CD4-positive, CD25-positive, alpha-beta regulatory T cell (primary cell): ENCODE data around the gene HAP1. TPM values are rescaled to one million over a fixed set of nuclear protein-coding genes. Genes with fewer than 3 reads are reported as not detected.

Source experiments
- ATAC-seq, 2 donors: fragments of 150-1000 bp; cut with Tn5 transposase; one replicate each; pipeline ENCODE4 v1.10.0; 2021; ENCODE audit warnings: low read depth in 2 of 2, moderate number of reproducible peaks in 2 of 2, moderate library complexity in 1 of 2
- DNase-seq, 3 donors: peaks; one replicate each; pipeline versions ENCODE4 v3.0.0 to v3.0.0-alpha.2; 2012 to 2022; ENCODE audit warnings: mixed read lengths in 1 of 3
- H3K27ac ChIP-seq: one replicate; pipeline ENCODE4 v1.7.0; 2013; ENCODE audit warnings: mild to moderate bottlenecking, low read length; ENCODE audit not compliant: insufficient read depth, poor library complexity, severe bottlenecking
- H3K27me3 ChIP-seq: one replicate; pipeline ENCODE4 v1.7.0; 2013; ENCODE audit warnings: low read length; ENCODE audit not compliant: control insufficient read depth, insufficient read depth
- H3K36me3 ChIP-seq: one replicate; pipeline ENCODE4 v1.7.0; 2013; ENCODE audit warnings: mild to moderate bottlenecking, low read length, moderate library complexity; ENCODE audit not compliant: control insufficient read depth, insufficient read depth
- H3K4me1 ChIP-seq: 2 replicates; pipeline ENCODE4 v1.7.0; 2013; ENCODE audit warnings: mild to moderate bottlenecking, low read length; ENCODE audit not compliant: insufficient read depth, control insufficient read depth, poor library complexity, severe bottlenecking
- H3K4me3 ChIP-seq: one replicate; pipeline ENCODE4 v1.7.0; 2013; ENCODE audit warnings: low read depth, mild to moderate bottlenecking, low read length, moderate library complexity
- H3K9me3 ChIP-seq, 2 experiments: 1 replicate in 1 of 2; 2 replicates in 1 of 2; pipeline ENCODE4 v1.7.0; 2013; ENCODE audit warnings: low read length in 2 of 2, mild to moderate bottlenecking in 1 of 2, moderate library complexity in 1 of 2; ENCODE audit not compliant: control insufficient read depth in 2 of 2
- H3K27ac Mint-ChIP-seq, 3 donors: one replicate each; pipeline ENCODE4 v1.8.0; 2020 to 2022; ENCODE audit warnings: mild to moderate bottlenecking in 3 of 3, mixed read lengths in 3 of 3, moderate library complexity in 2 of 3
- H3K27me3 Mint-ChIP-seq: one replicate; pipeline ENCODE4 v1.8.0; 2022; ENCODE audit warnings: mild to moderate bottlenecking, mixed read lengths
- H3K36me3 Mint-ChIP-seq: one replicate; pipeline ENCODE4 v1.8.0; 2020; ENCODE audit warnings: mixed read lengths
- H3K4me1 Mint-ChIP-seq, 4 donors: one replicate each; pipeline ENCODE4 v1.8.0; 2020 to 2022; ENCODE audit warnings: mixed read lengths in 4 of 4, mild to moderate bottlenecking in 1 of 4
- H3K4me3 Mint-ChIP-seq, 4 donors: one replicate each; pipeline ENCODE4 v1.8.0; 2020 to 2022; ENCODE audit warnings: mild to moderate bottlenecking in 4 of 4, mixed read lengths in 4 of 4, moderate library complexity in 3 of 4
- H3K9me3 Mint-ChIP-seq, 7 donors: one replicate each; pipeline ENCODE4 v1.8.0; 2020 to 2022; ENCODE audit warnings: mixed read lengths in 7 of 7, mild to moderate bottlenecking in 3 of 7, moderate library complexity in 2 of 7
- polyA plus RNA-seq, 4 donors: library from polyadenylated mRNA; unstranded; fragments of 300-500 nt; fragmentation: Illumina TruSeq; gene quantifications; one replicate each; pipeline ENCODE4 v1.2.3, GENCODE V29; 2021
- total RNA-seq: library from RNA; stranded (reverse); gene quantifications from one replicate; pipeline ENCODE4 v1.2.3, GENCODE V29; 2022

The HAP1 gene
- total and polyA plus RNA-seq, 5 donors from 2014 or later, result 0.35 to 2.1 (median 0.62) TPM

GRCh38 chr17:41758601-41759000 lies 24.2 kb upstream of the HAP1 start:
- no peak overlapping the region for H3K4me3 ChIP-seq
- H3K4me1 ChIP-seq, result no peaks in the 10 kb centered on the region
- no peak overlapping the region for H3K27ac Mint-ChIP-seq
- peaks cover 0 to 1% (median 0%) of the 10 kb centered on the region in 7 donors for H3K9me3 Mint-ChIP-seq
- H3K27me3 Mint-ChIP-seq, result peaks cover 5% of the 10 kb centered on the region
- no peaks in the 10 kb centered on the region for H3K27me3 ChIP-seq
- ATAC-seq (no peak), DNase-seq (no peak)
- H3K4me1 Mint-ChIP-seq, result no peaks in the 10 kb centered on the region
- no peaks in the 10 kb centered on the region for H3K9me3 ChIP-seq
- H3K27ac ChIP-seq, result no peak overlapping the region
- no peaks in the 10 kb centered on the region for H3K36me3 Mint-ChIP-seq
- no peak overlapping the region for H3K4me3 Mint-ChIP-seq
- H3K36me3 ChIP-seq, result no peaks in the 10 kb centered on the region

DNA sequence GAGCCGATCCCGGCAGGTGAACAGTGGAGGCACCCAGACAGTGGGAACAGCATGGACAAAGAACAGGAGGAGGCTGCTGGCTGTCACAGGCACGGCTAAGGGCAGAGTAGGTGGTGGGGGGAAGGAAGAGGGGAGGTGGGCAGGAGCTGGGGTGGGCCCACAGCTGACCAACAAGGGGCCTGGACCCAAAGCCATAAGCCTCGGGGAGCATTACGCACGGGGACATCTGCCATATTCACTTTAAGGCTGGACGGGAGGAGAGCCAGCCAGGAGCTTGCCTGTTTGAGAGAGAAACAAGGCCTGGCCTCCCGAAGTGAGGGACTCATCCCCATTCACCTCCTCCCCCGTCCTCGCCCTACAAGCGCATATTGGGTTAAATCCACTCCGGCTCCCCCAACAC lies 19.6 kb upstream of the HAP1 start:
- Histone ChIP-seq H3K27me3 (no peaks in the 10 kb centered on the region), H3K36me3 (no peaks in the 10 kb centered on the region), H3K27ac (no peak overlapping the region), H3K9me3 (no peaks in the 10 kb centered on the region), H3K4me3 (no peak overlapping the region), H3K4me1 (no peaks in the 10 kb centered on the region)
- Mint-ChIP-seq H3K4me3 (no peak overlapping the region), H3K27me3 (peaks cover 5% of the 10 kb centered on the region), H3K9me3 (no peaks in the 10 kb centered on the region), H3K27ac (no peak overlapping the region), H3K4me1 (no peaks in the 10 kb centered on the region), H3K36me3 (no peaks in the 10 kb centered on the region)
- ATAC-seq (no peak), DNase-seq (no peak)

DNA sequence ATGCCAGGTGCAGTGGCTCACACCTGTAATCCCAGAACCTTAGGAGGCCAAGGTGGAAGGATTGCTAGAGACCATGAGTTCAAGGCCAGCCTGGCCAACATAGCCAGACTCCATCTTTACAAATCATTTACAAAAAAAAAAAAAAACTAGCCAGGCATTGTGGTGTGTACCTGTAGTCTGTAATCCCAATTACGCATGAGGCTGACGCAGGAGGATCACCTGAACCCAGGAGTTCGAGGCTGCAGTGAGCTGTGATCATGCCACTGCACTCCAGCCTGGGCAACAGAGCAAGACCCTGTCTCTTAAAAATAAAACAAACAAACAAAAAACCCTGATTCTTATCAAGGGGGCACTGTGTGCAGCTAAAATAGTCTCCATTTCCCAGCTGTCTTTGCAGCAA lies 16.8 kb upstream of the HAP1 start:
- no peak overlapping the region for H3K27ac Mint-ChIP-seq

GRCh38 chr17:41750862-41751261 lies 16.4 kb upstream of the HAP1 start:
- Mint-ChIP-seq H3K4me3 (no peak overlapping the region), H3K4me1 (no peaks in the 10 kb centered on the region), H3K27ac (no peak overlapping the region), H3K27me3 (peaks cover 9% of the 10 kb centered on the region), H3K9me3 (no peaks in the 10 kb centered on the region), H3K36me3 (no peaks in the 10 kb centered on the region)
- Histone ChIP-seq H3K36me3 (no peaks in the 10 kb centered on the region), H3K27ac (no peak overlapping the region), H3K9me3 (no peaks in the 10 kb centered on the region), H3K4me3 (no peak overlapping the region), H3K4me1 (no peaks in the 10 kb centered on the region), H3K27me3 (no peaks in the 10 kb centered on the region)
- ATAC-seq, result no peak
- DNase-seq, result no peak

More for the DNA sequence above, 16.8 kb upstream of the HAP1 start:
- H3K9me3 Mint-ChIP-seq, result no peaks in the 10 kb centered on the region
- Histone ChIP-seq H3K9me3 (no peaks in the 10 kb centered on the region), H3K36me3 (no peaks in the 10 kb centered on the region), H3K4me3 (no peak overlapping the region), H3K27me3 (no peaks in the 10 kb centered on the region), H3K4me1 (no peaks in the 10 kb centered on the region), H3K27ac (no peak overlapping the region)
- no peak overlapping the region for H3K4me3 Mint-ChIP-seq
- H3K27me3 Mint-ChIP-seq, result peaks cover 9% of the 10 kb centered on the region
- no peaks in the 10 kb centered on the region for H3K4me1 Mint-ChIP-seq
- no peaks in the 10 kb centered on the region for H3K36me3 Mint-ChIP-seq
- no peak for ATAC-seq
- DNase-seq, result no peak

- Mint-ChIP-seq H3K36me3 (no peaks in the 10 kb centered on the region), H3K27me3 (peaks cover 13% of the 10 kb centered on the region), H3K9me3 (no peaks in the 10 kb centered on the region), H3K27ac (no peak overlapping the region), H3K4me3 (no peak overlapping the region), H3K4me1 (no peaks in the 10 kb centered on the region)
- Histone ChIP-seq H3K36me3 (no peaks in the 10 kb centered on the region), H3K4me3 (no peak overlapping the region), H3K27ac (no peak overlapping the region), H3K9me3 (no peaks in the 10 kb centered on the region), H3K27me3 (no peaks in the 10 kb centered on the region), H3K4me1 (no peaks in the 10 kb centered on the region)
- no peak for DNase-seq
- ATAC-seq, result no peak
Observed at GRCh38 chr17:41748275-41748674, 13.8 kb upstream of the HAP1 start.

- Mint-ChIP-seq H3K9me3 (no peaks in the 10 kb centered on the region), H3K4me1 (peaks cover 0 to 13% (median 3%) of the 10 kb centered on the region in 4 donors), H3K36me3 (no peaks in the 10 kb centered on the region), H3K27ac (no peak overlapping the region), H3K27me3 (peaks cover 18% of the 10 kb centered on the region), H3K4me3 (no peak overlapping the region)
- no peak for ATAC-seq
- Histone ChIP-seq H3K27ac (no peak overlapping the region), H3K4me1 (no peaks in the 10 kb centered on the region), H3K9me3 (no peaks in the 10 kb centered on the region), H3K36me3 (no peaks in the 10 kb centered on the region), H3K27me3 (peaks cover 2% of the 10 kb centered on the region), H3K4me3 (no peak overlapping the region)
- DNase-seq, result no peak
Observed at GRCh38 chr17:41741709-41742108, 7.3 kb upstream of the HAP1 start.

DNA sequence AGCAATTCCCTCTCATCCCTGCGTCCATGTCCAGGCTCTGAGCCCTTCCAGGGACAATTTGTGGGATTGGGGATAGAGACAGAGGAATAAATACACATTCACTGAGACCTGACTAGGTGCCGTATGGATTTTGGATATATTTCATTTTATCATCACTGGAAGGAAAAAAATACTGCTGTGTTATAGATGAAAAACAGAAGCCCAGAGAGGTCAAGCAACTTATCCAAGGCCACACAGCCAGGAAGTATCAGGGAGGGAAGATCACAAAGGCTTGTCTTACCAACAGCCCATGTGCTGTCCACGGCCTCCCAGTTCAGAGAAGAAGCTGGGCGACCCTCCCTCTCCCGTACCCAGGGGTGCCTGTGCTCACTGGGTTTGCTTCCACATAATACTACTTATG lies 6.1 kb upstream of the HAP1 start:
- DNase-seq (no peak), ATAC-seq (no peak)
- H3K9me3 Mint-ChIP-seq, result peaks cover 0 to 2% (median 0%) of the 10 kb centered on the region in 7 donors
- Histone ChIP-seq H3K36me3 (no peaks in the 10 kb centered on the region), H3K27ac (no peak overlapping the region), H3K4me3 (no peak overlapping the region), H3K4me1 (no peaks in the 10 kb centered on the region), H3K9me3 (no peaks in the 10 kb centered on the region), H3K27me3 (peaks cover 7% of the 10 kb centered on the region)
- peaks cover 30% of the 10 kb centered on the region for H3K27me3 Mint-ChIP-seq
- no peak overlapping the region for H3K27ac Mint-ChIP-seq
- no peaks in the 10 kb centered on the region for H3K36me3 Mint-ChIP-seq
- no peak overlapping the region for H3K4me3 Mint-ChIP-seq
- H3K4me1 Mint-ChIP-seq, result peaks cover 0 to 13% (median 3%) of the 10 kb centered on the region in 4 donors

DNA sequence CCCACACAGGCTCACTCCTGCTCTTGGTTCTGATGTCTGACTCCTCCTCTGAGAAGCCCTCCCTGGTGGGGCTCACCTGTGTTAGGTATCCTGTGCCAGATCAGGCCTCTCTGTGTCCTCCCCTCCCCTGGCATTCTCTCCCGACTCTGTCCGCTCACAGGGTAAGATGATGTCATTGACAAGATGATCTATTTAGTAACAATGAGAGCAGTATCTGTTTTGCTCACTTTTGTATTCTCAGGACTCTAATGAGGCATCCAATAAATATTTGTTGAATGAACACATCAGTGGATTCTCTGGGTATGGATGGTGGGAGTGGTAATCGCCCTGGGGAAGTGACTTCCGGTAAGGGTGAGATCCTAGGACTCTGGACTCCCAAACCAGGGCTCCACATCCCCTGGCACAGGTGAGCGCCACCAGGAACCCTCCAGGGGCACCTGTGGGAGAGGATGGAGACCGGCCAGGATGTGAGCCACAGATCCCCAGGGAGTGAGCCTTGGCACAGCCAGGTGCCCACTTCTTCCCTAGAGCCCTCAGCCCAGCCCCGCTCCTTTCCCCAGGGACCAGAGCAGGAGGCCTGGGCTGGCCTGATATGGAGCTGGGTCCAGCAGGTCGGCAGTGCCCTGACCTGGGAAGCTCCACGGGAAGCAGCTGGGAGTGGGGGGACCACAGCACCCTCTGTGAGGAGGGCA lies 5.4 kb upstream of the HAP1 start:
- Mint-ChIP-seq H3K36me3 (no peaks in the 10 kb centered on the region), H3K4me1 (peaks cover 0 to 18% (median 3%) of the 10 kb centered on the region in 4 donors), H3K4me3 (no peak overlapping the region), H3K9me3 (peaks cover 0 to 3% (median 0%) of the 10 kb centered on the region in 7 donors), H3K27me3 (peaks cover 33% of the 10 kb centered on the region), H3K27ac (peak overlapping the region in 1 of 3 donors; percentile 64)
- no peak overlapping the region for H3K4me3 ChIP-seq
- H3K4me1 ChIP-seq, result peaks cover 4% of the 10 kb centered on the region
- H3K36me3 ChIP-seq, result no peaks in the 10 kb centered on the region
- H3K9me3 ChIP-seq, result no peaks in the 10 kb centered on the region
- H3K27me3 ChIP-seq, result peaks cover 9% of the 10 kb centered on the region
- no peak overlapping the region for H3K27ac ChIP-seq
- DNase-seq (no peak), ATAC-seq (no peak)
